Stomach smooth muscle (tissue), 2 donors: ENCODE results near the gene KRT5.

Experiments used
- H3K27ac ChIP-seq: one replicate; pipeline ENCODE4 v1.7.0; 2013; ENCODE audit warnings: mild to moderate bottlenecking, low read length, inconsistent platforms
- H3K27me3 ChIP-seq, 2 donors: one replicate each; pipeline ENCODE4 v1.7.0; 2013; ENCODE audit warnings: low read length in 2 of 2; ENCODE audit not compliant: insufficient read depth in 2 of 2, control insufficient read depth in 1 of 2
- H3K36me3 ChIP-seq, 2 donors: one replicate each; pipeline ENCODE4 v1.7.0; 2013; ENCODE audit warnings: low read length in 2 of 2; ENCODE audit not compliant: control insufficient read depth in 2 of 2, insufficient read depth in 2 of 2
- H3K4me1 ChIP-seq: one replicate; pipeline ENCODE4 v1.7.0; 2013; ENCODE audit warnings: low read length; ENCODE audit not compliant: control insufficient read depth, insufficient read depth
- H3K4me3 ChIP-seq, 2 donors: one replicate each; pipeline ENCODE4 v1.7.0; 2013; ENCODE audit warnings: low read length in 2 of 2
- H3K9ac ChIP-seq, 2 donors: one replicate each; pipeline ENCODE4 v1.7.0; 2013; ENCODE audit warnings: low read length in 2 of 2, mild to moderate bottlenecking in 1 of 2
- H3K9me3 ChIP-seq, 2 donors: one replicate each; pipeline ENCODE4 v1.7.0; 2013; ENCODE audit warnings: low read length in 2 of 2; ENCODE audit not compliant: control insufficient read depth in 2 of 2
- donor health status: healthy.
- donor health status: Pancreatic carcinoma.

KRT5 gene

DNA sequence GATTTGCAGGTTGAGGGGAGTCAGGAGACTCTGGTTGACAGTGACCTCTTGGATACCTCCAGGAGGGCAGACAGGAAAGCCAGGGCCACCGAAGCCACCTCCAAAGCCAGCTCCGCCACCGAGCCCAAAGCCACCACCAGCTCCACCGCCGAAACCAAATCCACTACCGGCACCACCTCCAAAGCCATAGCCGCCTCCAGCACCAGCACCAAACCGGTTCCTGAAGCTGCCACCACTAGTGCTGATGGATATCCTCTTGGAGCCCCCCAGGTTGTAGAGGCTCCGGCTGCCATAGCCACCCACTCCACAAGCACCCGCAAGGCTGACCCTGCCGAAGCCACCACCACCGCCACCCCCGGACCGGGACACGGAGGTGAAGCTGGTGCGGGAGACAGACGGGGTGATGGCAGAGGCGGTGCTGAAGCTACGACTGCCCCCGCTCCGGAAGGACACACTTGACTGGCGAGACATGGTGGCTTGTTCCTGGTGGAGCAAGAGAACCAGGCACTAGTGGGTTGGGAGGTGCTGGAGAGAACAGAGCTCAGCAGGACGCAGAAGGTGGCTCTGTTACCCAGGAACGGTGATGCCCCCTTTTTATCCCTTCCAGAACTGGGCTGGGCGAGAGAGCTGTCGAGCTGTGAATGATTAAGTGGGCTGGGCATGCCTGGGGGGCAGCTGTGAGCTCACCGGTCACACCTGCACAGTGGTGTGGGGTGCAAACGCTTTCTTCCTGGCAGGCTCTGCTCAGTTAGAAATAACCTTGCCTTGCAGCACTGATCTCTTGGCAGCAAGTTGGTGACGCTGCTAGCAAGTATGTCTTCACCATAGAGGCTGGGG is at the start of gene KRT5:
Gene KRT5, minus strand, starts transcription at position 569 of the 837 bp plus-strand sequence. Its CDS starts 98 bp downstream, at position 471.
- Histone ChIP-seq H3K9ac (no peak within 1 kb of the TSS), H3K9me3 (no peaks in the 10 kb centered on the region), H3K4me1 (peaks cover 21% of the 10 kb centered on the region), H3K27ac (no peak within 1 kb of the TSS), H3K4me3 (no peak within 1 kb of the TSS), H3K27me3 (no peaks in the 10 kb centered on the region), H3K36me3 (no peaks in the 10 kb centered on the region)

DNA sequence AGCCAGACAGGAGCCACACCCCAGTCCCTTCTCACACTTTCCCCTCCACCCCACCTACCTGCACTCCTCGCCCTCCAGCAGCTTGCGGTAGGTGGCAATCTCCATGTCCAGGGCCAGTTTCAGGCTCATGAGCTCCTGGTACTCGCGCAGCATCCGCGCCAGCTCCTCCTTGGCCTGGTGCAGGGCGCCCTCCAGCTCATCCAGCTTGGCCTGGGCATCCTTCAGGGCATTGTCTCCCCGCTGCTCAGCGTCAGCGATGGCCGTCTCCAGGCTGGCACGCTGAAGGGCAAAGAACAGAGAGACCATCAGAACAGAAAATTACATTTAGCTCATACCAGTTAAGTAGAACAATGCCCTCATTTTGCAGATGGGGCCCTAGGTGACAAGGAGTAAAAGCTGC is 47.9 kb upstream of the KRT5 start:
- Histone ChIP-seq H3K27ac (no peak overlapping the region), H3K9ac (no peak overlapping the region), H3K9me3 (no peaks in the 10 kb centered on the region)

GRCh38 chr12:52566847-52567291 is 46.7 kb upstream of the KRT5 start:
- H3K27ac ChIP-seq = no peak overlapping the region
- H3K27me3 ChIP-seq = peaks cover 4 to 10% of the 10 kb centered on the region in 2 donors
- no peaks in the 10 kb centered on the region for H3K9me3 ChIP-seq
- no peak overlapping the region for H3K9ac ChIP-seq
- no peak overlapping the region for H3K4me3 ChIP-seq
- no peaks in the 10 kb centered on the region for H3K36me3 ChIP-seq
- no peaks in the 10 kb centered on the region for H3K4me1 ChIP-seq

More for the DNA sequence above, 47.9 kb upstream of the KRT5 start:
- Histone ChIP-seq H3K4me3 (no peak overlapping the region), H3K4me1 (no peaks in the 10 kb centered on the region), H3K27me3 (peaks cover 4 to 15% of the 10 kb centered on the region in 2 donors), H3K36me3 (no peaks in the 10 kb centered on the region)

DNA sequence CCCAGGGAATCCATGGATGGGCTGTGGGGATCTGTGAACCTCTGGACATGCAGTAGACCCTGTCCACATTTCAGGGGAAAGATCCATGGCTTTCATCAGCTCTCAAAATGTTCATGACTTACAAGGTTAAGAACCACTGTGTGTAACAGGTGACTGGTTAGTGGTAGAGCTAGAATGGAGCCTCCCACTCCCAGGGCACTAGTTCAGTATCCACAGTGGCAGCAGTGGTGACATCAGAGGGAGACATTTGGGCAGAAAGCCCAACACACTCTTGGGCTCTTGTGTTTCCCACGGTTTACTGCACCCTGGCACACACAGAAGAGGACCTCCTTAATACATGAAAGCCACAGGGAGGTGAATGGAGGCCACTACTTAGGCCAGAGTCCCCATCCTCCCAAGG is 44.4 kb upstream of the KRT5 start:
- H3K4me1 ChIP-seq = no peaks in the 10 kb centered on the region
- H3K4me3 ChIP-seq = no peak overlapping the region
- H3K27ac ChIP-seq = no peak overlapping the region
- no peaks in the 10 kb centered on the region for H3K36me3 ChIP-seq
- no peaks in the 10 kb centered on the region for H3K9me3 ChIP-seq
- peaks cover 0 to 8% of the 10 kb centered on the region in 2 donors for H3K27me3 ChIP-seq
- no peak overlapping the region for H3K9ac ChIP-seq

GRCh38 chr12:52561880-52562449 is 41.8 kb upstream of the KRT5 start:
- Histone ChIP-seq H3K4me1 (no peaks in the 10 kb centered on the region), H3K27me3 (peaks cover 0 to 8% of the 10 kb centered on the region in 2 donors), H3K9ac (no peak overlapping the region), H3K9me3 (no peaks in the 10 kb centered on the region), H3K36me3 (no peaks in the 10 kb centered on the region), H3K27ac (no peak overlapping the region), H3K4me3 (no peak overlapping the region)

- Histone ChIP-seq H3K9me3 (no peaks in the 10 kb centered on the region), H3K36me3 (no peaks in the 10 kb centered on the region), H3K4me1 (no peaks in the 10 kb centered on the region), H3K9ac (no peak overlapping the region), H3K27ac (no peak overlapping the region), H3K4me3 (no peak overlapping the region), H3K27me3 (peaks cover 0 to 2% of the 10 kb centered on the region in 2 donors)
Measured at GRCh38 chr12:52559979-52560378, 39.8 kb upstream of the KRT5 start.

GRCh38 chr12:52558781-52559445 is 38.7 kb upstream of the KRT5 start:
- Histone ChIP-seq H3K27me3 (peaks cover 0 to under 1% of the 10 kb centered on the region in 2 donors), H3K36me3 (no peaks in the 10 kb centered on the region), H3K27ac (no peak overlapping the region), H3K4me1 (no peaks in the 10 kb centered on the region), H3K9me3 (no peaks in the 10 kb centered on the region), H3K9ac (no peak overlapping the region), H3K4me3 (no peak overlapping the region)

DNA sequence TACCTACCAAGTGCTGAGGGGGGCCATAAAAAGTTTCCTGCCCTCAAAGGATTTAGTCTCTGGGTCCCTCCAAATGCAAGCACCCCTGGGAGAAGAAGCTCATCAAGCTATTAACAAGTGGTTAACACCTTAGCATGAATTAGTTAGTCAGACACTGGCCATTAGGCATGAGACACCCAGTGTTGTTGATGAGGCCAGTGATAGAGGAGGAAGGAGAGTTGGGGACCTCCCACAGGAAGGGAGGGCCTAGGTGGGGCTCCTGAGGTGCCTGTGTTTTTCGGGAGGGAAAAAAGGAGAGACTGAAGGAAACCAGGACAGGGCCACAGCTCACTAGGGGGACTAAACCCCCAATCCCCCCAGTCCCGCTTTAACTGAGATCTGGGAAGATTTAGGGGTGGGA is 37.3 kb upstream of the KRT5 start:
- H3K9me3 ChIP-seq = no peaks in the 10 kb centered on the region
- H3K27ac ChIP-seq = no peak overlapping the region
- H3K27me3 ChIP-seq = no peaks in the 10 kb centered on the region

GRCh38 chr12:52555577-52555976 is 35.4 kb upstream of the KRT5 start:
- H3K4me1 ChIP-seq = no peaks in the 10 kb centered on the region
- H3K27ac ChIP-seq = no peak overlapping the region
- no peaks in the 10 kb centered on the region for H3K9me3 ChIP-seq
- no peaks in the 10 kb centered on the region for H3K27me3 ChIP-seq
- H3K36me3 ChIP-seq = no peaks in the 10 kb centered on the region
- no peak overlapping the region for H3K4me3 ChIP-seq
- no peak overlapping the region for H3K9ac ChIP-seq

More for the DNA sequence above, 37.3 kb upstream of the KRT5 start:
- Histone ChIP-seq H3K9ac (no peak overlapping the region), H3K36me3 (no peaks in the 10 kb centered on the region), H3K4me1 (no peaks in the 10 kb centered on the region), H3K4me3 (no peak overlapping the region)

- Histone ChIP-seq H3K27me3 (no peaks in the 10 kb centered on the region), H3K4me1 (no peaks in the 10 kb centered on the region), H3K36me3 (no peaks in the 10 kb centered on the region), H3K27ac (no peak within 1 kb of the TSS), H3K9ac (no peak within 1 kb of the TSS), H3K4me3 (no peak within 1 kb of the TSS), H3K9me3 (no peaks in the 10 kb centered on the region)
Measured at GRCh38 chr12:52552681-52553195, 32.5 kb upstream of the KRT5 start, which contains the start of gene KRT71. Gene KRT71 (minus strand): TSS chr12:52553145. CDS start chr12:52553077, 68 bp downstream.
